OCI-LY1 (cell line): ENCODE data around the gene SELENOI.

Experiments
- H2AFZ ChIP-seq: fragments of 200-600 bp; sonication (generic), shearing (Covaris generic); 2 replicates; pipeline ENCODE4 v1.6.0; 2014; ENCODE audit warnings: antibody characterized with exemption, mild to moderate bottlenecking, low read length
- H3F3A ChIP-seq: fragments of 200-600 bp; sonication (generic), shearing (Covaris generic); 2 replicates; pipeline ENCODE4 v1.6.0; 2014; ENCODE audit warnings: mild to moderate bottlenecking, antibody characterized with exemption, low read length, moderate library complexity; ENCODE audit not compliant: insufficient read depth
- H3K27ac ChIP-seq: fragments of 200-600 bp; sonication (generic); 2 replicates; pipeline ENCODE4 v1.5.1; 2014; ENCODE audit warnings: low read length, mixed run types, mild to moderate bottlenecking, low read depth; ENCODE audit not compliant: poor library complexity, severe bottlenecking
- H3K27me3 ChIP-seq: fragments of 200-600 bp; sonication (generic); 2 replicates; pipeline ENCODE4 v1.6.0; 2014; ENCODE audit warnings: antibody characterized with exemption, mild to moderate bottlenecking, low read length, moderate library complexity; ENCODE audit not compliant: insufficient read depth
- H3K36me3 ChIP-seq: fragments of 200-600 bp; sonication (generic); 2 replicates; pipeline ENCODE4 v1.6.1; 2014; ENCODE audit warnings: mild to moderate bottlenecking, antibody characterized with exemption, low read length, moderate library complexity, mixed read lengths; ENCODE audit not compliant: insufficient read depth
- H3K4me1 ChIP-seq: fragments of 200-600 bp; sonication (generic); 2 replicates; pipeline ENCODE4 v1.5.1; 2014; ENCODE audit warnings: mild to moderate bottlenecking, low read length, moderate library complexity; ENCODE audit not compliant: insufficient read depth, severe bottlenecking
- H3K4me2 ChIP-seq: fragments of 200-600 bp; sonication (generic), shearing (Covaris generic); 2 replicates; pipeline ENCODE4 v1.6.1; 2014; ENCODE audit warnings: low read length
- H3K4me3 ChIP-seq: fragments of 200-600 bp; sonication (generic); 2 replicates; pipeline ENCODE4 v1.5.1; 2014; ENCODE audit warnings: low read length, low read depth, mild to moderate bottlenecking, mixed read lengths; ENCODE audit not compliant: poor library complexity, severe bottlenecking
- H3K79me2 ChIP-seq: fragments of 200-600 bp; shearing (Covaris generic); 2 replicates; pipeline ENCODE4 v1.6.1; 2016; ENCODE audit warnings: mixed run types, low read length, mixed read lengths; ENCODE audit not compliant: insufficient read depth
- H3K9ac ChIP-seq: fragments of 200-600 bp; sonication (generic), shearing (Covaris generic); 2 replicates; pipeline ENCODE4 v1.6.1; 2014; ENCODE audit warnings: mild to moderate bottlenecking, low read length, mixed read lengths
- H3K9me2 ChIP-seq: fragments of 200-600 bp; sonication (generic), shearing (Covaris generic); 2 replicates; pipeline ENCODE4 v1.6.1; 2014; ENCODE audit warnings: low read depth, mild to moderate bottlenecking, low read length, mixed read lengths
- H3K9me3 ChIP-seq: fragments of 200-600 bp; shearing (Covaris generic); 2 replicates; pipeline ENCODE4 v1.6.1; 2014; ENCODE audit warnings: low read length, mixed read lengths
- H4K20me1 ChIP-seq: fragments of 200-600 bp; sonication (generic), shearing (Covaris generic); 2 replicates; pipeline ENCODE4 v1.6.0; 2016; ENCODE audit warnings: mild to moderate bottlenecking, low read length; ENCODE audit not compliant: insufficient read depth
- CTCF ChIP-seq: fragments of 200-600 bp; sonication (generic), shearing (Covaris generic); IDR thresholded peaks from 2 replicates; pipeline ENCODE4 v1.5.1; 2017; ENCODE audit warnings: mild to moderate bottlenecking, antibody characterized with exemption, low read length, moderate library complexity, mixed read lengths
- EZH2 ChIP-seq: fragments of 200-600 bp; sonication (generic), shearing (Covaris generic); IDR thresholded peaks from 2 replicates; pipeline ENCODE4 v1.8.0; 2017; ENCODE audit warnings: borderline replicate concordance, mixed run types, mild to moderate bottlenecking, antibody characterized with exemption, low read length, moderate library complexity, mixed read lengths

SELENOI gene

GRCh38 chr2:26363323-26363722 lies 17.4 kb downstream of the SELENOI start:
- Histone ChIP-seq H4K20me1 (no peaks in the 10 kb centered on the region), H3K4me2 (no peak overlapping the region), H3K36me3 (peaks cover 40% of the 10 kb centered on the region)

GRCh38 chr2:26363958-26364357 lies 18.0 kb downstream of the SELENOI start:
- Histone ChIP-seq H4K20me1 (no peaks in the 10 kb centered on the region), H3K27me3 (no peaks in the 10 kb centered on the region), H3K4me2 (no peak overlapping the region), H3K27ac (no peak overlapping the region), H3F3A (no peaks in the 10 kb centered on the region), H3K9me2 (no peaks in the 10 kb centered on the region), H3K9ac (no peak overlapping the region), H3K4me3 (no peak overlapping the region), H3K79me2 (peaks cover 53% of the 10 kb centered on the region), H2AFZ (no peak overlapping the region), H3K4me1 (no peaks in the 10 kb centered on the region), H3K9me3 (no peaks in the 10 kb centered on the region), H3K36me3 (peaks cover 46% of the 10 kb centered on the region)
- no peak for TF ChIP-seq CTCF
- TF ChIP-seq EZH2 = no peak

More at GRCh38 chr2:26363323-26363722, 17.4 kb downstream of the SELENOI start:
- H3K9me3 ChIP-seq = no peaks in the 10 kb centered on the region
- H3F3A ChIP-seq = no peaks in the 10 kb centered on the region
- H3K4me3 ChIP-seq = no peak overlapping the region
- H2AFZ ChIP-seq = no peak overlapping the region
- H3K27ac ChIP-seq = no peak overlapping the region
- TF ChIP-seq CTCF (no peak), EZH2 (no peak)
- H3K79me2 ChIP-seq = peaks cover 59% of the 10 kb centered on the region
- no peaks in the 10 kb centered on the region for H3K9me2 ChIP-seq
- no peaks in the 10 kb centered on the region for H3K4me1 ChIP-seq
- H3K27me3 ChIP-seq = no peaks in the 10 kb centered on the region
- H3K9ac ChIP-seq = no peak overlapping the region

GRCh38 chr2:26364669-26365068 lies 18.7 kb downstream of the SELENOI start:
- no peaks in the 10 kb centered on the region for H3K9me3 ChIP-seq
- no peak overlapping the region for H3K4me3 ChIP-seq
- H3F3A ChIP-seq = no peaks in the 10 kb centered on the region
- TF ChIP-seq CTCF (no peak), EZH2 (no peak)
- H3K79me2 ChIP-seq = peaks cover 46% of the 10 kb centered on the region
- no peaks in the 10 kb centered on the region for H3K4me1 ChIP-seq
- no peaks in the 10 kb centered on the region for H3K9me2 ChIP-seq
- H4K20me1 ChIP-seq = no peaks in the 10 kb centered on the region
- H3K4me2 ChIP-seq = no peak overlapping the region
- H3K36me3 ChIP-seq = peaks cover 53% of the 10 kb centered on the region
- no peaks in the 10 kb centered on the region for H3K27me3 ChIP-seq
- no peak overlapping the region for H2AFZ ChIP-seq
- H3K27ac ChIP-seq = no peak overlapping the region
- no peak overlapping the region for H3K9ac ChIP-seq
